Measurements from ENCODE around the gene P2RX4.
A peak's percentile ranks its signal among the peaks of the same experiment; 100 is the strongest.

DNA sequence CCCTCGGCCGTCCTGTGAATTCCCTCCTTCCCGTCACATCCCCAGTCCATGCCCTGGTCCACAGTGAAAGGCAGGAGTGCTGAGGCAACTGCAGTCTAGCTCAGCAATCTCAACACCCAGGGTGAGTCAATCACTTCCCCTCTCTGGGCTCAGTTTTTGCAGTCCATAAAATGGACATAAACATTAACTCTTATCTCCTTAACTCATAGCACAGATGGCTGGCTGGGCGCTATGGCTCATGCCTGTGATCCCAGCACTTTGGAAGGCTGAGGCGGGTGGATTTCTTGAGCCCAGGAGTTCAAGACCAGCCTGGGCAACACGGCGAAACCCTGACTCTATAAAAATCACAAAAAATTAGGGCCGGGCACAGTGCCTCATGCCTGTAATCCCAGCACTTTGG, 54.2 kb downstream of the P2RX4 start:
- TF ChIP-seq, protein P1, sequence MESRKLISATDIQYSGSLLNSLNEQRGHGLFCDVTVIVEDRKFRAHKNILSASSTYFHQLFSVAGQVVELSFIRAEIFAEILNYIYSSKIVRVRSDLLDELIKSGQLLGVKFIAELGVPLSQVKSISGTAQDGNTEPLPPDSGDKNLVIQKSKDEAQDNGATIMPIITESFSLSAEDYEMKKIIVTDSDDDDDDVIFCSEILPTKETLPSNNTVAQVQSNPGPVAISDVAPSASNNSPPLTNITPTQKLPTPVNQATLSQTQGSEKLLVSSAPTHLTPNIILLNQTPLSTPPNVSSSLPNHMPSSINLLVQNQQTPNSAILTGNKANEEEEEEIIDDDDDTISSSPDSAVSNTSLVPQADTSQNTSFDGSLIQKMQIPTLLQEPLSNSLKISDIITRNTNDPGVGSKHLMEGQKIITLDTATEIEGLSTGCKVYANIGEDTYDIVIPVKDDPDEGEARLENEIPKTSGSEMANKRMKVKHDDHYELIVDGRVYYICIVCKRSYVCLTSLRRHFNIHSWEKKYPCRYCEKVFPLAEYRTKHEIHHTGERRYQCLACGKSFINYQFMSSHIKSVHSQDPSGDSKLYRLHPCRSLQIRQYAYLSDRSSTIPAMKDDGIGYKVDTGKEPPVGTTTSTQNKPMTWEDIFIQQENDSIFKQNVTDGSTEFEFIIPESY (CRISPR knock-in tag; IDR thresholded peaks at IDR 0.05): peak; percentile 85
- TF ChIP-seq FOXJ3 (CRISPR knock-in tag; IDR thresholded peaks at IDR 0.05): no peak
- TF ChIP-seq SMARCC2 (IDR thresholded peaks at IDR 0.05; ENCODE audit: low read depth): no peak
- TF ChIP-seq NRF1 (conservative IDR thresholded peaks at IDR 0.05 in 1 of 2, IDR thresholded peaks at IDR 0.05 in 1 of 2): no peak
- TF ChIP-seq, protein P2, sequence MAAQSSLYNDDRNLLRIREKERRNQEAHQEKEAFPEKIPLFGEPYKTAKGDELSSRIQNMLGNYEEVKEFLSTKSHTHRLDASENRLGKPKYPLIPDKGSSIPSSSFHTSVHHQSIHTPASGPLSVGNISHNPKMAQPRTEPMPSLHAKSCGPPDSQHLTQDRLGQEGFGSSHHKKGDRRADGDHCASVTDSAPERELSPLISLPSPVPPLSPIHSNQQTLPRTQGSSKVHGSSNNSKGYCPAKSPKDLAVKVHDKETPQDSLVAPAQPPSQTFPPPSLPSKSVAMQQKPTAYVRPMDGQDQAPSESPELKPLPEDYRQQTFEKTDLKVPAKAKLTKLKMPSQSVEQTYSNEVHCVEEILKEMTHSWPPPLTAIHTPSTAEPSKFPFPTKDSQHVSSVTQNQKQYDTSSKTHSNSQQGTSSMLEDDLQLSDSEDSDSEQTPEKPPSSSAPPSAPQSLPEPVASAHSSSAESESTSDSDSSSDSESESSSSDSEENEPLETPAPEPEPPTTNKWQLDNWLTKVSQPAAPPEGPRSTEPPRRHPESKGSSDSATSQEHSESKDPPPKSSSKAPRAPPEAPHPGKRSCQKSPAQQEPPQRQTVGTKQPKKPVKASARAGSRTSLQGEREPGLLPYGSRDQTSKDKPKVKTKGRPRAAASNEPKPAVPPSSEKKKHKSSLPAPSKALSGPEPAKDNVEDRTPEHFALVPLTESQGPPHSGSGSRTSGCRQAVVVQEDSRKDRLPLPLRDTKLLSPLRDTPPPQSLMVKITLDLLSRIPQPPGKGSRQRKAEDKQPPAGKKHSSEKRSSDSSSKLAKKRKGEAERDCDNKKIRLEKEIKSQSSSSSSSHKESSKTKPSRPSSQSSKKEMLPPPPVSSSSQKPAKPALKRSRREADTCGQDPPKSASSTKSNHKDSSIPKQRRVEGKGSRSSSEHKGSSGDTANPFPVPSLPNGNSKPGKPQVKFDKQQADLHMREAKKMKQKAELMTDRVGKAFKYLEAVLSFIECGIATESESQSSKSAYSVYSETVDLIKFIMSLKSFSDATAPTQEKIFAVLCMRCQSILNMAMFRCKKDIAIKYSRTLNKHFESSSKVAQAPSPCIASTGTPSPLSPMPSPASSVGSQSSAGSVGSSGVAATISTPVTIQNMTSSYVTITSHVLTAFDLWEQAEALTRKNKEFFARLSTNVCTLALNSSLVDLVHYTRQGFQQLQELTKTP (IDR thresholded peaks at IDR 0.05; ENCODE audit: low read depth in 1 of 2, partially characterized antibody in 2 of 2): no peak
- TF ChIP-seq HINFP (tag; conservative IDR thresholded peaks at IDR 0.05; ENCODE audit: low read depth): no peak
- TF ChIP-seq TEAD4 (IDR thresholded peaks at IDR 0.05; ENCODE audit: low read length): no peak
- no peak for TF ChIP-seq TEAD4 (CRISPR knock-in tag; IDR thresholded peaks at IDR 0.05; ENCODE audit: borderline replicate concordance)
- no peak for TF ChIP-seq USF2 (CRISPR knock-in tag; IDR thresholded peaks at IDR 0.05)
- TF ChIP-seq, protein P3, sequence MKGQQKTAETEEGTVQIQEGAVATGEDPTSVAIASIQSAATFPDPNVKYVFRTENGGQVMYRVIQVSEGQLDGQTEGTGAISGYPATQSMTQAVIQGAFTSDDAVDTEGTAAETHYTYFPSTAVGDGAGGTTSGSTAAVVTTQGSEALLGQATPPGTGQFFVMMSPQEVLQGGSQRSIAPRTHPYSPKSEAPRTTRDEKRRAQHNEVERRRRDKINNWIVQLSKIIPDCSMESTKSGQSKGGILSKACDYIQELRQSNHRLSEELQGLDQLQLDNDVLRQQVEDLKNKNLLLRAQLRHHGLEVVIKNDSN (CRISPR knock-in tag; IDR thresholded peaks at IDR 0.05): no peak
